A673 (cell line): Measurements from ENCODE around the gene IFNAR1. TPM values are rescaled to one million over a fixed set of nuclear protein-coding genes. Genes with fewer than 3 reads are reported as not detected.

ENCODE experiments used
- BruUV-seq: library from RNA; stranded (reverse); fragments of 400-500 nt; replicated peaks from 2 replicates; lab custom pipeline; 2021; lab: Mats Ljungman, UMichigan
- CTCF ChIA-PET: fragments of 300-600 bp; sonication (Branson Sonifier 250); formaldehyde crosslinking; loops from one replicate; lab custom pipeline; 2022; ENCODE audit warnings: antibody characterized with exemption; lab: Charles Lee
- POLR2A ChIA-PET: fragments of 300-600 bp; sonication (Branson Sonifier 250); formaldehyde crosslinking; loops from one replicate; lab custom pipeline; 2022; ENCODE audit warnings: antibody characterized with exemption; ENCODE audit not compliant: low non-redundant PET; lab: Charles Lee
- DNase-seq: peaks from one replicate; pipeline ENCODE4 v3.0.0-alpha.2; 2015; ENCODE audit warnings: low spot score
- H3K27ac ChIP-seq: fragments of 200-600 bp; sonication (generic); 2 replicates; pipeline ENCODE4 v1.5.1; 2016; ENCODE audit warnings: mixed run types, low read depth, mild to moderate bottlenecking, mixed read lengths, antibody characterized with exemption, low read length; ENCODE audit not compliant: poor library complexity, severe bottlenecking
- H3K27me3 ChIP-seq: fragments of 200-600 bp; sonication (generic); replicated peaks from 2 replicates; pipeline ENCODE4 v1.6.1; 2017; ENCODE audit warnings: mixed run types, low read depth, mild to moderate bottlenecking, mixed read lengths, antibody characterized with exemption, low read length; ENCODE audit not compliant: insufficient read depth, poor library complexity
- H3K36me3 ChIP-seq: fragments of 200-600 bp; sonication (generic); 2 replicates; pipeline ENCODE4 v1.6.1; 2016; ENCODE audit warnings: mixed run types, mild to moderate bottlenecking, mixed read lengths, antibody characterized with exemption, low read length; ENCODE audit not compliant: insufficient read depth, poor library complexity, severe bottlenecking
- H3K4me1 ChIP-seq: fragments of 200-600 bp; sonication (generic); 2 replicates; pipeline ENCODE4 v1.6.1; 2017; ENCODE audit warnings: mixed run types, mild to moderate bottlenecking, mixed read lengths, antibody characterized with exemption, low read length; ENCODE audit not compliant: insufficient read depth, poor library complexity, severe bottlenecking
- H3K4me3 ChIP-seq: fragments of 200-600 bp; sonication (generic); 2 replicates; pipeline ENCODE4 v1.5.1; 2016; ENCODE audit warnings: low read depth, mixed run types, mild to moderate bottlenecking, mixed read lengths, low read length; ENCODE audit not compliant: poor library complexity, severe bottlenecking
- H3K9me3 ChIP-seq: fragments of 200-600 bp; sonication (generic); 2 replicates; pipeline ENCODE4 v1.6.1; 2016; ENCODE audit warnings: mixed run types, low read depth, mild to moderate bottlenecking, mixed read lengths, antibody characterized with exemption, low read length; ENCODE audit not compliant: poor library complexity, severe bottlenecking
- CTCF ChIP-seq: fragments of 300-800, 200-600 bp; sonication (generic); conservative IDR thresholded peaks from 2 replicates; pipeline ENCODE4 v1.5.1; 2017; ENCODE audit warnings: low read depth, mild to moderate bottlenecking, antibody characterized with exemption, low read length, moderate library complexity, mixed read lengths
- EZH2 ChIP-seq: fragments of 200-600 bp; sonication (generic); IDR thresholded peaks from 2 replicates; pipeline ENCODE4 v1.6.1; 2017; ENCODE audit warnings: borderline replicate concordance, low read depth, mild to moderate bottlenecking, mixed read lengths, antibody characterized with exemption, low read length; ENCODE audit not compliant: poor library complexity, severe bottlenecking
- intact Hi-C: fragments of 100-400 bp; cut with micrococcal nuclease; formaldehyde crosslinking; loops from one replicate; pipeline ENCODE4 v1.10.0; 2022; ENCODE audit not compliant: unreplicated experiment
- total RNA-seq: library from RNA; stranded (reverse); gene quantifications from 2 replicates; pipeline ENCODE4 v1.2.3, GENCODE V29; 2021

The IFNAR1 gene
- total RNA-seq, 1 experiment from 2014 or later: 38.1 TPM

GRCh38 chr21:33286600-33287456 lies 37.9 kb upstream of the IFNAR1 start:
- H3K27me3 ChIP-seq: no peaks in the 10 kb centered on the region
- H3K9me3 ChIP-seq: no peaks in the 10 kb centered on the region
- H3K27ac ChIP-seq: no peak overlapping the region
- CTCF ChIA-PET: no interaction called here
- no peak overlapping the region for H3K4me3 ChIP-seq
- no peak for DNase-seq
- no peaks in the 10 kb centered on the region for H3K36me3 ChIP-seq
- TF ChIP-seq CTCF (no peak), EZH2 (no peak)
- intact Hi-C loops: no loop called here
- no TSS peak for BruUV-seq
- POLR2A ChIA-PET: no interaction called here
- no peaks in the 10 kb centered on the region for H3K4me1 ChIP-seq

GRCh38 chr21:33289199-33289819 lies 35.5 kb upstream of the IFNAR1 start:
- Histone ChIP-seq H3K27me3 (no peaks in the 10 kb centered on the region), H3K4me1 (no peaks in the 10 kb centered on the region), H3K36me3 (no peaks in the 10 kb centered on the region), H3K27ac (no peak overlapping the region), H3K9me3 (no peaks in the 10 kb centered on the region), H3K4me3 (no peak overlapping the region)
- no peak for DNase-seq
- ChIA-PET POLR2A (no interaction called here), CTCF (no interaction called here)
- intact Hi-C loops: no loop called here
- BruUV-seq: no TSS peak
- no peak for TF ChIP-seq CTCF

- H3K4me1 ChIP-seq: no peaks in the 10 kb centered on the region
- BruUV-seq: no TSS peak
- H3K9me3 ChIP-seq: no peaks in the 10 kb centered on the region
- POLR2A ChIA-PET: no interaction called here
- TF ChIP-seq EZH2: no peak
- TF ChIP-seq CTCF: no peak
- H3K36me3 ChIP-seq: no peaks in the 10 kb centered on the region
- no peak overlapping the region for H3K4me3 ChIP-seq
- no peaks in the 10 kb centered on the region for H3K27me3 ChIP-seq
- no peak overlapping the region for H3K27ac ChIP-seq
- DNase-seq: no peak
- CTCF ChIA-PET: no interaction called here
- intact Hi-C loops: no loop called here
These were observed 34.3 kb upstream of the IFNAR1 start for GRCh38 chr21:33290441-33290840.
